ENCODE measurements around the gene PCGF5.

The PCGF5 gene

DNA sequence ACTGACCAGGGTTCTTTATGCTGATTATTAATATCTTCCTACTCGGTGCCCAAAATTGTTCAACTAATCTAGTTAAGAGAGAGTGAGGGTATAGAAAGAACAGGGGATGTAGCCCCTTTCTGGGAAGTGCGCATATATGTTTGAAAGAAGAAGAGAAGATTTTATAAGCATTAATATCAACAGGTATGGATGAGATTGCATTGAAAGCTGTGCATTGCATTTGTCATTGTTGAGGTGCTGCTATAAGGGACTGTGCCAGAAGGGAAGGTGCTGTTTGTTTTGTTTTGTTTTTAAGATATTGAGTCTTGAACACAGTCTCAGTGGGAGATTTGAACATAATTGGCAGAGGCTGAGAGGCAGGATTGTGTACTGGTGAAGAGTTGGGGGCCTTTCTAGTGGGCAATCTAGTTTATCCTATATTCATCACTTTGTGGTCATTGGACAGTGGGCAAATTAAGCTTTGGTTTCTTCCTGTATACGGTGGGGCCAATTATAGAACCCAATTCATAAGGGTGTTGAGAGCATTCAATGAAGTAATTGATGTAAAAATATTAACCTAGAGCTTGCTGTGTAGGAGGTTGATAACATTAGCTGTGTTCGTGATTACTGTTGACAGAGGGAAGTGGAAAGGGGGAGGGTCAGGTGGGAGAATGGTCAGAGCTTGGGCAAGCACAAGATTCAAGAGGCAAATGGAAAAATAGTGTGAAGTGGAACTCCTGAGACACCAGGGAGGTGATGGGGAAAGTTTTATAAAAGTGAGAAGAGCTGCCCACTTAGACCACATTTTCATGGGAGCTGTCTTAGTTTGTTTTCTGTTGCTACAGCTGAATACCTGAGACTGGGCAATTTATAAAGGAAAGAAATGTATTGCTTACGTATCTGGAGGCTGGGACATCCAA is 19.9 kb upstream of the PCGF5 start (continued):
- TF ChIP-seq, protein P1, sequence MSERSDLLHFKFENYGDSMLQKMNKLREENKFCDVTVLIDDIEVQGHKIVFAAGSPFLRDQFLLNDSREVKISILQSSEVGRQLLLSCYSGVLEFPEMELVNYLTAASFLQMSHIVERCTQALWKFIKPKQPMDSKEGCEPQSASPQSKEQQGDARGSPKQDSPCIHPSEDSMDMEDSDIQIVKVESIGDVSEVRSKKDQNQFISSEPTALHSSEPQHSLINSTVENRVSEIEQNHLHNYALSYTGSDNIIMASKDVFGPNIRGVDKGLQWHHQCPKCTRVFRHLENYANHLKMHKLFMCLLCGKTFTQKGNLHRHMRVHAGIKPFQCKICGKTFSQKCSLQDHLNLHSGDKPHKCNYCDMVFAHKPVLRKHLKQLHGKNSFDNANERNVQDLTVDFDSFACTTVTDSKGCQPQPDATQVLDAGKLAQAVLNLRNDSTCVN (tag by site-specific recombination; optimal IDR thresholded peaks at IDR 0.05) = no peak
- no peak for TF ChIP-seq ZSCAN18 (tag by site-specific recombination; IDR thresholded peaks at IDR 0.05)
- TF ChIP-seq SCRT2 (tag by site-specific recombination; IDR thresholded peaks at IDR 0.05) = peak; percentile 90
- TF ChIP-seq ZBTB11 (tag by site-specific recombination; conservative IDR thresholded peaks at IDR 0.05; ENCODE audit: low read depth) = no peak
- no peak for TF ChIP-seq ZNF274 (IDR thresholded peaks at IDR 0.05; ENCODE audit: low read length)
- no peak for TF ChIP-seq ZNF274 (tag by site-specific recombination; IDR thresholded peaks at IDR 0.05; ENCODE audit: borderline replicate concordance)
- TF ChIP-seq ZNF391 (tag by site-specific recombination; IDR thresholded peaks at IDR 0.05; ENCODE audit: borderline replicate concordance, low read depth) = no peak
- no peak for TF ChIP-seq ZNF354C (tag by site-specific recombination; IDR thresholded peaks at IDR 0.05; ENCODE audit: borderline replicate concordance, low read depth)
- TF ChIP-seq, protein P2, sequence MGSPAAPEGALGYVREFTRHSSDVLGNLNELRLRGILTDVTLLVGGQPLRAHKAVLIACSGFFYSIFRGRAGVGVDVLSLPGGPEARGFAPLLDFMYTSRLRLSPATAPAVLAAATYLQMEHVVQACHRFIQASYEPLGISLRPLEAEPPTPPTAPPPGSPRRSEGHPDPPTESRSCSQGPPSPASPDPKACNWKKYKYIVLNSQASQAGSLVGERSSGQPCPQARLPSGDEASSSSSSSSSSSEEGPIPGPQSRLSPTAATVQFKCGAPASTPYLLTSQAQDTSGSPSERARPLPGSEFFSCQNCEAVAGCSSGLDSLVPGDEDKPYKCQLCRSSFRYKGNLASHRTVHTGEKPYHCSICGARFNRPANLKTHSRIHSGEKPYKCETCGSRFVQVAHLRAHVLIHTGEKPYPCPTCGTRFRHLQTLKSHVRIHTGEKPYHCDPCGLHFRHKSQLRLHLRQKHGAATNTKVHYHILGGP (tag by site-specific recombination; IDR thresholded peaks at IDR 0.05) = no peak
- no peak for TF ChIP-seq ZNF837 (tag by site-specific recombination; IDR thresholded peaks at IDR 0.05)
- TF ChIP-seq, protein P3, sequence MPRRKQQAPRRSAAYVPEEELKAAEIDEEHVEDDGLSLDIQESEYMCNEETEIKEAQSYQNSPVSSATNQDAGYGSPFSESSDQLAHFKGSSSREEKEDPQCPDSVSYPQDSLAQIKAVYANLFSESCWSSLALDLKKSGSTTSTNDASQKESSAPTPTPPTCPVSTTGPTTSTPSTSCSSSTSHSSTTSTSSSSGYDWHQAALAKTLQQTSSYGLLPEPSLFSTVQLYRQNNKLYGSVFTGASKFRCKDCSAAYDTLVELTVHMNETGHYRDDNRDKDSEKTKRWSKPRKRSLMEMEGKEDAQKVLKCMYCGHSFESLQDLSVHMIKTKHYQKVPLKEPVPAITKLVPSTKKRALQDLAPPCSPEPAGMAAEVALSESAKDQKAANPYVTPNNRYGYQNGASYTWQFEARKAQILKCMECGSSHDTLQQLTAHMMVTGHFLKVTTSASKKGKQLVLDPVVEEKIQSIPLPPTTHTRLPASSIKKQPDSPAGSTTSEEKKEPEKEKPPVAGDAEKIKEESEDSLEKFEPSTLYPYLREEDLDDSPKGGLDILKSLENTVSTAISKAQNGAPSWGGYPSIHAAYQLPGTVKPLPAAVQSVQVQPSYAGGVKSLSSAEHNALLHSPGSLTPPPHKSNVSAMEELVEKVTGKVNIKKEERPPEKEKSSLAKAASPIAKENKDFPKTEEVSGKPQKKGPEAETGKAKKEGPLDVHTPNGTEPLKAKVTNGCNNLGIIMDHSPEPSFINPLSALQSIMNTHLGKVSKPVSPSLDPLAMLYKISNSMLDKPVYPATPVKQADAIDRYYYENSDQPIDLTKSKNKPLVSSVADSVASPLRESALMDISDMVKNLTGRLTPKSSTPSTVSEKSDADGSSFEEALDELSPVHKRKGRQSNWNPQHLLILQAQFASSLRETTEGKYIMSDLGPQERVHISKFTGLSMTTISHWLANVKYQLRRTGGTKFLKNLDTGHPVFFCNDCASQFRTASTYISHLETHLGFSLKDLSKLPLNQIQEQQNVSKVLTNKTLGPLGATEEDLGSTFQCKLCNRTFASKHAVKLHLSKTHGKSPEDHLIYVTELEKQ (tag by site-specific recombination; IDR thresholded peaks at IDR 0.05; ENCODE audit: borderline replicate concordance) = no peak
- no peak for TF ChIP-seq HOXD13 (CRISPR knock-in tag; IDR thresholded peaks at IDR 0.05; ENCODE audit: borderline replicate concordance)

Data from HEK293 (cell line).